CD14-positive monocyte (primary cell): ENCODE measurements around the gene UGT1A8. TPM values are rescaled to one million over a fixed set of nuclear protein-coding genes. Genes with fewer than 3 reads are reported as not detected.
A peak's percentile ranks its signal among the peaks of the same experiment; 100 is the strongest.
"Not testable (repeated sequence)": the region's sequence is repeated elsewhere in the genome, so short reads cannot be mapped to it uniquely, and the experiment has no call there.

Source experiments
- DNase-seq, 3 donors: peaks; one replicate each; pipeline ENCODE4 v3.0.0-alpha.2; 2011 to 2022
- H2AFZ ChIP-seq: 2 replicates; pipeline ENCODE4 v1.6.0; 2012; ENCODE audit warnings: mild to moderate bottlenecking, low read depth, low read length, inconsistent platforms; ENCODE audit not compliant: insufficient read depth, poor library complexity, severe bottlenecking
- H3K27ac ChIP-seq, 2 donors: 1 replicate in 1 of 2; 2 replicates in 1 of 2; pipeline ENCODE4 v1.5.1; 2012 to 2013; ENCODE audit warnings: low read length in 2 of 2, control low read depth in 1 of 2, inconsistent platforms in 1 of 2, low read depth in 1 of 2, mild to moderate bottlenecking in 1 of 2
- H3K27me3 ChIP-seq, 2 donors: one replicate each; pipeline versions ENCODE4 v1.6.0 to v1.6.1; 2011 to 2013; ENCODE audit warnings: low read length in 2 of 2; ENCODE audit not compliant: control insufficient read depth in 2 of 2, insufficient read depth in 2 of 2
- H3K36me3 ChIP-seq, 2 donors: replicated peaks in 1 of 2; 1 replicate in 1 of 2; 2 replicates in 1 of 2; pipeline versions ENCODE4 v1.5.1 to v1.6.1; 2012 to 2013; ENCODE audit warnings: low read length in 2 of 2, control low read depth in 1 of 2, inconsistent platforms in 1 of 2, mild to moderate bottlenecking in 1 of 2; ENCODE audit not compliant: insufficient read depth in 2 of 2, control insufficient read depth in 1 of 2
- H3K4me1 ChIP-seq, 2 donors: 1 replicate in 1 of 2; 2 replicates in 1 of 2; pipeline versions ENCODE4 v1.5.1 to v1.6.1; 2012 to 2013; ENCODE audit warnings: low read length in 2 of 2, control low read depth in 1 of 2, inconsistent platforms in 1 of 2, mild to moderate bottlenecking in 1 of 2, moderate library complexity in 1 of 2; ENCODE audit not compliant: insufficient read depth in 2 of 2, control insufficient read depth in 1 of 2
- H3K4me2 ChIP-seq: replicated peaks from 2 replicates; pipeline ENCODE3; 2012; ENCODE audit warnings: low read length, moderate library complexity, mild to moderate bottlenecking; ENCODE audit not compliant: poor library complexity, severe bottlenecking; ENCODE audit errors: extremely low read depth
- H3K4me3 ChIP-seq, 3 experiments: fragments of 200-600 bp in 1 of 3; sonication (generic) in 1 of 3; replicated peaks in 1 of 3; 1 replicate in 2 of 3; 2 replicates in 1 of 3; pipeline ENCODE4 v1.5.1; 2011 to 2013; ENCODE audit warnings: low read length in 3 of 3, mild to moderate bottlenecking in 3 of 3, control low read depth in 2 of 3, low read depth in 2 of 3, inconsistent platforms in 1 of 3, moderate library complexity in 1 of 3
- H3K79me2 ChIP-seq: 2 replicates; pipeline ENCODE4 v1.6.0; 2012; ENCODE audit warnings: mild to moderate bottlenecking, control low read depth, inconsistent platforms, low read length, moderate library complexity; ENCODE audit not compliant: insufficient read depth
- H3K9ac ChIP-seq: 2 replicates; pipeline ENCODE4 v1.6.0; 2017; ENCODE audit warnings: low read length, mild to moderate bottlenecking; ENCODE audit not compliant: insufficient read depth, poor library complexity, severe bottlenecking
- H3K9me3 ChIP-seq, 2 donors: replicated peaks in 1 of 2; 1 replicate in 1 of 2; 2 replicates in 1 of 2; pipeline versions ENCODE4 v1.5.1 to v1.6.1; 2012 to 2013; ENCODE audit warnings: low read length in 2 of 2, control low read depth in 1 of 2; ENCODE audit not compliant: control insufficient read depth in 1 of 2, insufficient read depth in 1 of 2
- H4K20me1 ChIP-seq: 2 replicates; pipeline ENCODE4 v1.6.0; 2012; ENCODE audit warnings: mild to moderate bottlenecking, low read length, control low read depth, moderate library complexity; ENCODE audit not compliant: insufficient read depth
- H3K27ac Mint-ChIP-seq, 7 donors: one replicate each; pipeline ENCODE4 v1.8.0; 2020; ENCODE audit warnings: mild to moderate bottlenecking in 7 of 7, mixed read lengths in 7 of 7, moderate library complexity in 6 of 7, inconsistent platforms in 2 of 7
- H3K27me3 Mint-ChIP-seq, 3 donors: one replicate each; pipeline ENCODE4 v1.8.0; 2021 to 2022; ENCODE audit warnings: low read depth in 3 of 3, mild to moderate bottlenecking in 3 of 3, mixed read lengths in 3 of 3, moderate library complexity in 3 of 3, inconsistent platforms in 1 of 3
- H3K36me3 Mint-ChIP-seq, 2 donors: one replicate each; pipeline ENCODE4 v1.8.0; 2020; ENCODE audit warnings: mixed read lengths in 2 of 2, inconsistent platforms in 1 of 2, mild to moderate bottlenecking in 1 of 2
- H3K4me1 Mint-ChIP-seq: one replicate; pipeline ENCODE4 v1.8.0; 2020; ENCODE audit warnings: mild to moderate bottlenecking, mixed read lengths
- H3K4me3 Mint-ChIP-seq, 2 donors: one replicate each; pipeline ENCODE4 v1.8.0; 2020; ENCODE audit warnings: mild to moderate bottlenecking in 2 of 2, mixed read lengths in 2 of 2, moderate library complexity in 1 of 2
- H3K9me3 Mint-ChIP-seq, 7 donors: one replicate each; pipeline ENCODE4 v1.8.0; 2020 to 2022; ENCODE audit warnings: mixed read lengths in 7 of 7, mild to moderate bottlenecking in 6 of 7, moderate library complexity in 6 of 7, inconsistent platforms in 2 of 7
- CTCF ChIP-seq: fragments of 200-600 bp; IDR thresholded peaks from one replicate; pipeline ENCODE4 v1.8.0; 2022; ENCODE audit warnings: antibody characterized with exemption, mild to moderate bottlenecking
- WGBS: methylation state at CpG from one replicate; pipeline ENCODE4 v1.1.5; 2013; ENCODE audit warnings: missing lambda C conversion rate; ENCODE audit not compliant: insufficient coverage; 5-methylcytosine and 5-hydroxymethylcytosine counted together
- intact Hi-C, 2 donors: fragments of 100-400 bp; cut with micrococcal nuclease; formaldehyde crosslinking; loops; one replicate each; pipeline versions ENCODE4 v1.15.0 to v1.15.1; 2023
- polyA plus RNA-seq, 3 donors: library from polyadenylated mRNA; depleted of rRNA in 1 of 3; unstranded in 2 of 3; stranded (reverse) in 1 of 3; fragments of 300-500 nt in 2 of 3; fragments of >200 nt in 1 of 3; fragmentation: Illumina TruSeq in 2 of 3; gene quantifications; 1 replicate in 2 of 3; 2 replicates in 1 of 3; pipeline ENCODE4 v1.2.3, GENCODE V29; 2012 to 2021

UGT1A8 gene
- polyA plus RNA-seq, 3 donors = not detected

- not testable (repeated sequence) for H3K9ac ChIP-seq
These were observed 34.0 kb upstream of the UGT1A8 start for GRCh38 chr2:233583217-233583965.

GRCh38 chr2:233584210-233584609 is 33.2 kb upstream of the UGT1A8 start:
- Mint-ChIP-seq H3K36me3 (no peaks in the 10 kb centered on the region), H3K4me1 (no peaks in the 10 kb centered on the region), H3K9me3 (peaks cover 0 to 5% (median 0%) of the 10 kb centered on the region in 7 donors), H3K4me3 (no peak overlapping the region), H3K27ac (no peak overlapping the region), H3K27me3 (peaks cover 1 to 2% (median 2%) of the 10 kb centered on the region in 3 donors)
- intact Hi-C loops = no loop called here
- Histone ChIP-seq H3K36me3 (no peaks in the 10 kb centered on the region), H3K4me2 (no peak overlapping the region), H3K79me2 (no peaks in the 10 kb centered on the region), H4K20me1 (no peaks in the 10 kb centered on the region), H3K4me3 (no peak overlapping the region), H3K9me3 (no peaks in the 10 kb centered on the region), H3K4me1 (no peaks in the 10 kb centered on the region), H2AFZ (no peak overlapping the region), H3K27ac (no peak overlapping the region), H3K9ac (no peak overlapping the region), H3K27me3 (no peaks in the 10 kb centered on the region)
- TF ChIP-seq CTCF = no peak
- DNase-seq = no peak
- 100% methylated on average over 1 of the region's 1 CpG for WGBS

More at GRCh38 chr2:233583217-233583965, 34.0 kb upstream of the UGT1A8 start:
- H3K4me3 ChIP-seq, H3K4me3 Mint-ChIP-seq, H3K27me3 ChIP-seq, H4K20me1 ChIP-seq, H3K4me2 ChIP-seq, H3K9me3 ChIP-seq, H3K4me1 ChIP-seq, H3K27ac ChIP-seq, H3K79me2 ChIP-seq, H2AFZ ChIP-seq, intact Hi-C loops, H3K9me3 Mint-ChIP-seq, H3K36me3 ChIP-seq, H3K4me1 Mint-ChIP-seq, H3K36me3 Mint-ChIP-seq, H3K27me3 Mint-ChIP-seq, DNase-seq: not testable (repeated sequence)
- 97% methylated on average over 25 of the region's 35 CpGs for WGBS
- peak overlapping the region in 1 of 7 donors; percentile 60 for H3K27ac Mint-ChIP-seq
